Gastroesophageal sphincter (tissue), 3 donors: ENCODE results near the gene FPR3.
"Not testable (repeated sequence)": the region's sequence is repeated elsewhere in the genome, so short reads cannot be mapped to it uniquely, and the experiment has no call there.

ENCODE experiments used
- CTCF ChIP-seq, 4 experiments: fragments of 200-600 bp in 2 of 4; fragments of 450-650 bp in 2 of 4; sonication (generic) in 1 of 4; IDR thresholded peaks; one replicate each; pipeline ENCODE4 v1.5.1; 2017 to 2019; ENCODE audit warnings: antibody characterized with exemption in 4 of 4, mild to moderate bottlenecking in 2 of 4, moderate library complexity in 2 of 4
- EP300 ChIP-seq: sonication (generic); formaldehyde crosslinking; IDR thresholded peaks from one replicate; pipeline ENCODE4 v1.6.1; 2017; ENCODE audit warnings: antibody characterized with exemption, mild to moderate bottlenecking
- POLR2A ChIP-seq, 2 donors: fragments of 450-650 bp; IDR thresholded peaks; one replicate each; pipeline ENCODE4 v1.6.1; 2017; ENCODE audit warnings: antibody characterized with exemption in 2 of 2, mild to moderate bottlenecking in 2 of 2, moderate library complexity in 1 of 2
- POLR2AphosphoS5 ChIP-seq: sonication (generic); formaldehyde crosslinking; IDR thresholded peaks from one replicate; pipeline ENCODE4 v1.6.1; 2017; ENCODE audit warnings: antibody characterized with exemption

GRCh38 chr19:51806571-51806970, 11.6 kb downstream of the FPR3 start:
- not testable (repeated sequence) for TF ChIP-seq CTCF (IDR thresholded peaks at IDR 0.05); POLR2A (IDR thresholded peaks at IDR 0.05); POLR2AphosphoS5; EP300
